ENCODE data around the gene MAST4.

The MAST4 gene

DNA sequence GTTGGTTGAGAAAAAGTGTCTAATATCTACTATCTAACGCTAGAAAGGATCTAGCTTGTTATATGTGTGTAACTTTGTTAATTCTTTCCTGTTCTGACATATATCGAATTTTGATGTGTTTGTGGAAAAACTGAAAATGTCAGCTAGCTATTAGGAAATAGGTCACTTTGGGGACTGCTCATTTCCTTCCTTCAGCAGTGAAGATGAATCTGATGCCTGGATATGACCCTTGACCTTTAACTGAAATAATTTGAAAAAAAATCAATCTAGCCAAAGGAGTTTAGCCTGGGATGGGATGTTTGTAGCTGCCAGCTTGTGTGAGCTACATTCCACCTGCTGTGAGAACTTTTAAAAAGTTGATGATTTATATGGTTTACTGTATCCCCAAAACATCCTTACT, 533.6 kb downstream of the MAST4 start:
- in situ Hi-C loops (cut with HindIII; ENCODE audit: low pct_ligation_motif_present, low sequenced_read_pairs), result no loop called here
- H3K36me3 ChIP-seq (replicated peaks), result no peaks in the 10 kb centered on the region
- no peak overlapping the region for H3K27ac ChIP-seq
- H3K27me3 ChIP-seq (replicated peaks), result no peaks in the 10 kb centered on the region
- no peak for DNase-seq
- no peak overlapping the region for H3K4me3 ChIP-seq (ENCODE audit: low read depth, low read length)
- TF ChIP-seq, protein P1, sequence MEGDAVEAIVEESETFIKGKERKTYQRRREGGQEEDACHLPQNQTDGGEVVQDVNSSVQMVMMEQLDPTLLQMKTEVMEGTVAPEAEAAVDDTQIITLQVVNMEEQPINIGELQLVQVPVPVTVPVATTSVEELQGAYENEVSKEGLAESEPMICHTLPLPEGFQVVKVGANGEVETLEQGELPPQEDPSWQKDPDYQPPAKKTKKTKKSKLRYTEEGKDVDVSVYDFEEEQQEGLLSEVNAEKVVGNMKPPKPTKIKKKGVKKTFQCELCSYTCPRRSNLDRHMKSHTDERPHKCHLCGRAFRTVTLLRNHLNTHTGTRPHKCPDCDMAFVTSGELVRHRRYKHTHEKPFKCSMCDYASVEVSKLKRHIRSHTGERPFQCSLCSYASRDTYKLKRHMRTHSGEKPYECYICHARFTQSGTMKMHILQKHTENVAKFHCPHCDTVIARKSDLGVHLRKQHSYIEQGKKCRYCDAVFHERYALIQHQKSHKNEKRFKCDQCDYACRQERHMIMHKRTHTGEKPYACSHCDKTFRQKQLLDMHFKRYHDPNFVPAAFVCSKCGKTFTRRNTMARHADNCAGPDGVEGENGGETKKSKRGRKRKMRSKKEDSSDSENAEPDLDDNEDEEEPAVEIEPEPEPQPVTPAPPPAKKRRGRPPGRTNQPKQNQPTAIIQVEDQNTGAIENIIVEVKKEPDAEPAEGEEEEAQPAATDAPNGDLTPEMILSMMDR (IDR thresholded peaks at IDR 0.05; ENCODE audit: low read depth, low read length, missing control alignments), result no peak

DNA sequence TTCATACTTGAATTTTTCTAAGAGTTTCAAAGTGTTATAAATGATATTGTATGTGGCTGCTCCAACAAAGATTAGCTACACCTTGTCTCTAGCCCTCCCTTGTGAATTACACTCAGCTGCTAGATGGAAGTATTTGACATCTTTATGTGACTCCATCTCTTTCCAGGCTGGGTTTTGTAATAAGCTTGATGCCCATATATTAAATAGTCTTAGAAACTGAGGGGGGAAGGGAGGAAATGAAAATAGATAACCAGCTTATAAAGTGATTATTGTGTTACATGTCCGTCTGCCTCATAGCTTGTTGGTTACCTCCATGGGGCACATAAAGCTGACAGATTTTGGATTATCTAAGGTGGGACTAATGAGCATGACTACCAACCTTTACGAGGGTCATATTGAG, 537.0 kb downstream of the MAST4 start:
- Histone ChIP-seq H3K27me3 (replicated peaks) (no peaks in the 10 kb centered on the region), H3K36me3 (replicated peaks) (peaks cover 5% of the 10 kb centered on the region), H3K4me3 (ENCODE audit: low read depth, low read length) (no peak overlapping the region), H3K27ac (no peak overlapping the region)
- in situ Hi-C loops (cut with HindIII; ENCODE audit: low pct_ligation_motif_present, low sequenced_read_pairs), result no loop called here
- TF ChIP-seq, protein P1 (IDR thresholded peaks at IDR 0.05; ENCODE audit: low read depth, low read length, missing control alignments), result no peak
- DNase-seq, result no peak

DNA sequence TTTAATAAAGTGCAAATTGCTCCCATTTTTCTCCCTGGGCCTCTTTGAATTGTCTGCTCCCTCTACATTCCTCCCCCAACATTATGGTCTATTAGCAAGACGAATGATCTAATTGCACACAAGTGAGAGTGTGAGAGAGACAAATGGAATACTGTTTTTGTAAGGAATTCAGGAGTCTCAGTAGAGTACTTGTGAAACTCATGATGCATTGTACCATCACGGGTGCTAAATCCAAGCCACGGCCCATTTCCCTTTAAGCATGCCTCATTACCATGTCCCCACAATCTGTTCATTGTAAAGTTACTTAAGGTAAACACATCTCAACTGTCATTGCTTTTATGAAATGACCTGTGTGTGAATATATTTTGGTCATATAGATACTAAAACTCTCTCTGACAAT, 537.6 kb downstream of the MAST4 start:
- DNase-seq, result no peak
- TF ChIP-seq, protein P1 (IDR thresholded peaks at IDR 0.05; ENCODE audit: low read depth, low read length, missing control alignments), result no peak
- in situ Hi-C loops (cut with HindIII; ENCODE audit: low pct_ligation_motif_present, low sequenced_read_pairs), result no loop called here

DNA sequence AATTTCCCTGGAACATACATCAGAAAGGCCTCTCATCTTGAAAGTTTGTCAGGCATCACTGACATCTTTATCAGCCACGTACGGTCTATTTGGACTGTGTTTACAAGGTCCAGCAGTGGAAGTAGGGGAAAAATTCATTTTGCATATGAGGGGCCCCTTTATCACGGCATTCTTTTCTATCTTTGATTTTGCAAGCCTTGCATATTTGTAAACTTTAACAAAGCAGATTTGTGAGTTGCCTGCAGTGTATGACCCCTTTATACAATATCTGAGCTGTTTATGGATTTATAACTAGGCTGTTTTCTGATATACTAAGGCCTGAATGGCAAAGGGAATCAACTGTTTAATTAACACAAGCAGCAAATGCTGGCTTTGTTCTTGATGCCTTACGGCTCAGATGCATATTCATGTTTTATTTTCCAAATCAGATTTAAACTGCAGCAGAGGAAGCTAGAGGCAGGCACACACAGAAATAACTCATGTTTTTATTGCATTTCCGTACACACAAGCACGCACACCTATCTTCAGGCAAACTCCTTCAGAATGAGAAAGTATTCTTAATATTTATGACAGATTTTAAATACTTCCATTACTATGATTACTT, 539.3 kb downstream of the MAST4 start:
- Histone ChIP-seq H3K4me3 (ENCODE audit: low read depth, low read length) (no peak overlapping the region), H3K36me3 (replicated peaks) (peaks cover 5% of the 10 kb centered on the region), H3K27ac (no peak overlapping the region), H3K27me3 (replicated peaks) (no peaks in the 10 kb centered on the region)
- TF ChIP-seq, protein P1 (IDR thresholded peaks at IDR 0.05; ENCODE audit: low read depth, low read length, missing control alignments), result no peak
- in situ Hi-C loops (cut with HindIII; ENCODE audit: low pct_ligation_motif_present, low sequenced_read_pairs), result no loop called here
- DNase-seq, result no peak

More for the DNA sequence above, 537.6 kb downstream of the MAST4 start:
- Histone ChIP-seq H3K27ac (no peak overlapping the region), H3K27me3 (replicated peaks) (no peaks in the 10 kb centered on the region), H3K4me3 (ENCODE audit: low read depth, low read length) (no peak overlapping the region), H3K36me3 (replicated peaks) (peaks cover 5% of the 10 kb centered on the region)

DNA sequence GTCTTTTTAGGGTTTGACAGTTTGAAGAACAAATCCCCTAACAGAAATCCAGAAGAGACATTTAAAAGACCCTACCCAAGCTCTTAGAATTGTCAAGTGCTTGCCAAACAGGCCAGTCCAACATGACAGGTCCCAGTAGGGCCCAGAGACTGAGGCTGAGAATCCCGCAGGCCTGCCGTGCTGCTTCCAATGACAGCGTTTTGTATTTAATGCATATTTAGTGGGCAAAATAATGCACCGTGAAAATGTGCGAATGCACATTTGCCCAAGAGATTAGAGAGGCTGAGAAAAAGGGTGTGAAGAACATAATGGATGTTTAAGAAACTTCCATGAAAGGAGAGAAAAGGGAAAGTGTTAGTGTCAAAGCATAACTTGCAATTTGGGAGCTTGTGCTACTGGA, 542.8 kb downstream of the MAST4 start:
- no peak for DNase-seq
- in situ Hi-C loops (cut with HindIII; ENCODE audit: low pct_ligation_motif_present, low sequenced_read_pairs), result no loop called here
- H3K36me3 ChIP-seq (replicated peaks), result peaks cover 14% of the 10 kb centered on the region

More for the DNA sequence above, 542.8 kb downstream of the MAST4 start:
- H3K27me3 ChIP-seq (replicated peaks), result no peaks in the 10 kb centered on the region
- TF ChIP-seq, protein P1 (IDR thresholded peaks at IDR 0.05; ENCODE audit: low read depth, low read length, missing control alignments), result no peak
- H3K27ac ChIP-seq, result no peak overlapping the region
- H3K4me3 ChIP-seq (ENCODE audit: low read depth, low read length), result no peak overlapping the region

Data from brain microvascular endothelial cell (primary cell).